ENCODE data around the gene TMED1.

GRCh38 chr19:10866495-10866894 lies 30.5 kb upstream of the TMED1 start:
- TF ChIP-seq CTCF (IDR thresholded peaks at IDR 0.05) (no peak), POLR2A (IDR thresholded peaks at IDR 0.05) (no peak), POLR2AphosphoS5 (IDR thresholded peaks at IDR 0.05; ENCODE audit: insufficient read depth in 1 of 2, low read depth in 1 of 2) (no peak)

All from vagina (tissue), 2 donors.